MM.1S (cell line): ENCODE data around the gene KIF25.

Experiments
- DNase-seq: peaks from one replicate; pipeline ENCODE4 v3.0.0-alpha.2; 2015
- H2AFZ ChIP-seq: fragments of 300-600 bp; sonication (generic); 2 replicates; pipeline ENCODE4 v1.6.0; 2016; ENCODE audit warnings: antibody characterized with exemption, low read length
- H3F3A ChIP-seq: fragments of 300-600 bp; sonication (generic); 2 replicates; pipeline ENCODE4 v1.6.1; 2016; ENCODE audit warnings: mild to moderate bottlenecking, antibody characterized with exemption, low read length, moderate library complexity, mixed read lengths; ENCODE audit not compliant: insufficient read depth
- H3K27ac ChIP-seq: fragments of 300-600 bp; sonication (generic); 2 replicates; pipeline ENCODE4 v1.5.1; 2016; ENCODE audit warnings: mild to moderate bottlenecking, low read length
- H3K27me3 ChIP-seq: fragments of 300-600 bp; sonication (generic); replicated peaks from 2 replicates; pipeline ENCODE4 v1.6.0; 2016; ENCODE audit warnings: low read length; ENCODE audit not compliant: insufficient read depth
- H3K36me3 ChIP-seq: fragments of 300-600 bp; sonication (generic); replicated peaks from 2 replicates; pipeline ENCODE4 v1.6.1; 2016; ENCODE audit warnings: mild to moderate bottlenecking, low read length, mixed read lengths; ENCODE audit not compliant: insufficient read depth
- H3K4me1 ChIP-seq: fragments of 300-600 bp; sonication (generic); 2 replicates; pipeline ENCODE4 v1.6.1; 2016; ENCODE audit warnings: low read length, mixed read lengths
- H3K4me2 ChIP-seq: fragments of 300-600 bp; sonication (generic); 2 replicates; pipeline ENCODE4 v1.6.0; 2016; ENCODE audit warnings: low read depth, low read length
- H3K4me3 ChIP-seq: fragments of 300-600 bp; sonication (generic); 2 replicates; pipeline ENCODE4 v1.5.1; 2016; ENCODE audit warnings: low read length, mixed read lengths
- H3K79me2 ChIP-seq: fragments of 300-600 bp; sonication (generic); 2 replicates; pipeline ENCODE4 v1.6.1; 2016; ENCODE audit warnings: mixed run types, low read length, mixed read lengths
- H3K9ac ChIP-seq: fragments of 300-600 bp; sonication (generic); 2 replicates; pipeline ENCODE4 v1.6.1; 2016; ENCODE audit warnings: low read length, mixed read lengths
- H3K9me2 ChIP-seq: fragments of 300-600 bp; sonication (generic); replicated peaks from 2 replicates; pipeline ENCODE4 v1.6.1; 2016; ENCODE audit warnings: mild to moderate bottlenecking, low read length, mixed read lengths; ENCODE audit not compliant: insufficient read depth
- H3K9me3 ChIP-seq: fragments of 300-600 bp; sonication (generic); replicated peaks from 2 replicates; pipeline ENCODE4 v1.6.1; 2016; ENCODE audit warnings: mild to moderate bottlenecking, low read length, mixed read lengths; ENCODE audit not compliant: insufficient read depth
- H4K20me1 ChIP-seq: fragments of 300-600 bp; sonication (generic); 2 replicates; pipeline ENCODE4 v1.6.1; 2016; ENCODE audit warnings: mild to moderate bottlenecking, low read length, moderate library complexity, mixed read lengths; ENCODE audit not compliant: insufficient read depth
- EZH2 ChIP-seq: fragments of 300-600 bp; sonication (generic); optimal IDR thresholded peaks from 2 replicates; pipeline ENCODE3; 2017; ENCODE audit warnings: low read depth, mild to moderate bottlenecking, antibody characterized with exemption, low read length, mixed read lengths
- EZH2phosphoT487 ChIP-seq: fragments of 300-600 bp; sonication (generic); IDR thresholded peaks from 2 replicates; pipeline ENCODE4 v1.6.1; 2018; ENCODE audit warnings: antibody characterized with exemption, low read length
- TF ChIP-seq, protein P1 (sequence below): fragments of 300-600 bp; sonication (generic); IDR thresholded peaks from 2 replicates; pipeline ENCODE4 v1.5.1; 2016; ENCODE audit warnings: antibody characterized with exemption, low read length, mixed read lengths

KIF25 gene

DNA sequence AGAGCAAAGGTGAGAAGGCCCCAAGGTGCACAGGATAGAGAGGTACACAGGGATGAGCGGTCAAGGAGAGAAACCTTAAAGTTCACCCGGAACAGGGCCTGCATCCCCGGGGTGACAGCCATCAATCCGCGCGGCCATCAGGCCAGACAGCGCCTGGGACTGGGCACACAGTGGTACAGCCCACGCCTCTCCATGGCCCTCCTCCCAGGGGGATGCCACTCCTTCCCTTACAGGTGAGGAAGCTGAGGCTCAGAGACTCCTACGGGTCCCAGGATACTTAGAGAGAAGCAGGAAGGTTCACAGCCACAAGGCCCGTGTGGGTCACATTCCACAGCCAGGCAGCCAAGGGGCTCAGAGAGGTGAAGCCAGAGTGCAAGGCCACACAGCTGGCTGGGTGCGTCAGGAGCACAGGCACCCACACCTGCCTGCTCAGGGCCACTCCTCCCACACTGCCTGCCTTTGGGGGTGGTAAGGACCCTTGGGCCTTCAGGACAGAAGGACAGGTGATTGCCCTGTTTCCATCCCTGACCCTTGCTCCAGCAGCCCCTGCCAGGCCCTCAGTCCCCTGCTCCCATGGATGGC, 66.8 kb downstream of the KIF25 start:
- TF ChIP-seq EZH2phosphoT487 (no peak), EZH2 (no peak)
- TF ChIP-seq, protein P1, sequence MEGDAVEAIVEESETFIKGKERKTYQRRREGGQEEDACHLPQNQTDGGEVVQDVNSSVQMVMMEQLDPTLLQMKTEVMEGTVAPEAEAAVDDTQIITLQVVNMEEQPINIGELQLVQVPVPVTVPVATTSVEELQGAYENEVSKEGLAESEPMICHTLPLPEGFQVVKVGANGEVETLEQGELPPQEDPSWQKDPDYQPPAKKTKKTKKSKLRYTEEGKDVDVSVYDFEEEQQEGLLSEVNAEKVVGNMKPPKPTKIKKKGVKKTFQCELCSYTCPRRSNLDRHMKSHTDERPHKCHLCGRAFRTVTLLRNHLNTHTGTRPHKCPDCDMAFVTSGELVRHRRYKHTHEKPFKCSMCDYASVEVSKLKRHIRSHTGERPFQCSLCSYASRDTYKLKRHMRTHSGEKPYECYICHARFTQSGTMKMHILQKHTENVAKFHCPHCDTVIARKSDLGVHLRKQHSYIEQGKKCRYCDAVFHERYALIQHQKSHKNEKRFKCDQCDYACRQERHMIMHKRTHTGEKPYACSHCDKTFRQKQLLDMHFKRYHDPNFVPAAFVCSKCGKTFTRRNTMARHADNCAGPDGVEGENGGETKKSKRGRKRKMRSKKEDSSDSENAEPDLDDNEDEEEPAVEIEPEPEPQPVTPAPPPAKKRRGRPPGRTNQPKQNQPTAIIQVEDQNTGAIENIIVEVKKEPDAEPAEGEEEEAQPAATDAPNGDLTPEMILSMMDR = no peak
- no peak overlapping the region for H3K27ac ChIP-seq
- H3K4me3 ChIP-seq = no peak overlapping the region
- H2AFZ ChIP-seq = no peak overlapping the region
- H3K9me3 ChIP-seq = no peaks in the 10 kb centered on the region
- no peaks in the 10 kb centered on the region for H3K79me2 ChIP-seq
- no peaks in the 10 kb centered on the region for H3K9me2 ChIP-seq
- DNase-seq = no peak
- H3K4me2 ChIP-seq = no peak overlapping the region
- H3F3A ChIP-seq = no peaks in the 10 kb centered on the region
- no peaks in the 10 kb centered on the region for H3K4me1 ChIP-seq
- no peaks in the 10 kb centered on the region for H4K20me1 ChIP-seq
- no peaks in the 10 kb centered on the region for H3K27me3 ChIP-seq
- no peaks in the 10 kb centered on the region for H3K36me3 ChIP-seq
- H3K9ac ChIP-seq = no peak overlapping the region

DNA sequence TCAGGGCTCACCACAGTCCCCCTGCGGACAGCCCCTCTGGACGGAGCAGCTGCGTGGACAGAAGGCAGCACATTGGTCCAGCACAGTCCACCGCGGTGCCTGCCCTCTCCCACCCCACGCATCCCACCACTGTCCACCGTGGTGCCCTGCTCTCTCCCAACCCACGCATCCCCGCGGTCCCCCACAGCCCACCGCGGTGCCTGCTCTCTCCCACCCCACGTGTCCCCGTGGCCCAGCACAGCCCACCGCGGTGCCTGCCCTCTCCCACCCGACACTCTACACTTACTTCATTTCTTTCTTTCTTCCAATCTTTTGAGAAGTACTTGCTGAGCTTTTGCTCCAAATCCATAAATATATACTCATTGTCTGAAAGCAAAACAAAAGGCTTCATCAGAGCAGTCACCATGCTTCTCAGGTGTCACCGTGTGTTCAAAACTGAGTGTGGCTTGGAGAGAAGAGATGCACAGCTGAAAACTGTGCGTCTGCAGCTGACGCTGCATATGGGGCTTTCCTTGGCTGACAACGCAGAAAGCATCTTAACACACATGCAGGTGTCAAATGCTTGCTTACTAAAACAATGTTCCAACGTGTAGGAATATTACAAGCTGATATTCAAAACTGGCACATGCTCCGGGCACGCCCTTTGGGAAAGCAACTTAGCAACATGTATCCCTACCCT, 69.7 kb downstream of the KIF25 start:
- TF ChIP-seq, protein P1 = no peak
- TF ChIP-seq EZH2phosphoT487 = no peak
- TF ChIP-seq EZH2 = no peak
- Histone ChIP-seq H4K20me1 (no peaks in the 10 kb centered on the region), H3K27ac (no peak overlapping the region), H3K27me3 (no peaks in the 10 kb centered on the region), H3K9me2 (no peaks in the 10 kb centered on the region), H3F3A (no peaks in the 10 kb centered on the region), H3K79me2 (no peaks in the 10 kb centered on the region), H3K9me3 (no peaks in the 10 kb centered on the region), H3K9ac (no peak overlapping the region), H3K4me3 (no peak overlapping the region), H3K36me3 (no peaks in the 10 kb centered on the region), H3K4me2 (no peak overlapping the region), H2AFZ (no peak overlapping the region), H3K4me1 (no peaks in the 10 kb centered on the region)
- DNase-seq = peak; percentile 34

GRCh38 chr6:168070804-168071203, 73.3 kb downstream of the KIF25 start:
- Histone ChIP-seq H4K20me1 (no peaks in the 10 kb centered on the region), H2AFZ (no peak overlapping the region), H3K27ac (no peak overlapping the region), H3K4me2 (no peak overlapping the region), H3K9me3 (no peaks in the 10 kb centered on the region), H3K4me3 (no peak overlapping the region), H3K79me2 (no peaks in the 10 kb centered on the region), H3K36me3 (no peaks in the 10 kb centered on the region), H3K27me3 (no peaks in the 10 kb centered on the region), H3K9me2 (no peaks in the 10 kb centered on the region), H3K4me1 (no peaks in the 10 kb centered on the region), H3F3A (no peaks in the 10 kb centered on the region), H3K9ac (no peak overlapping the region)
- no peak for DNase-seq
- no peak for TF ChIP-seq EZH2
- no peak for TF ChIP-seq EZH2phosphoT487
- TF ChIP-seq, protein P1 = no peak
